ENCODE data around the gene HACL1.

- TF ChIP-seq CTCF (optimal IDR thresholded peaks at IDR 0.05 in 1 of 3, IDR thresholded peaks at IDR 0.05 in 1 of 3, conservative IDR thresholded peaks at IDR 0.05 in 1 of 3; ENCODE audit: extremely low read depth in 1 of 3, insufficient read depth in 2 of 3, low read length in 3 of 3) (no peak), EZH2 (IDR thresholded peaks at IDR 0.05; ENCODE audit: low read length) (no peak)
Measured at GRCh38 chr3:15539066-15539465, 62.3 kb downstream of the HACL1 start.
